Stimulated activated CD4-positive, alpha-beta T cell treated with anti-CD3 and anti-CD28 coated beads, Interleukin-2, amount 100 ng/mL, for 48 hours (primary cell): Measurements from ENCODE around the gene PHKA2.
A peak's percentile ranks its signal among the peaks of the same experiment; 100 is the strongest.
"Not testable (repeated sequence)": the region's sequence is repeated elsewhere in the genome, so short reads cannot be mapped to it uniquely, and the experiment has no call there.

ENCODE experiments used
- DNase-seq, 2 donors: peaks; one replicate each; pipeline ENCODE4 v3.0.0-alpha.2; 2020

Gene PHKA2, protein sequence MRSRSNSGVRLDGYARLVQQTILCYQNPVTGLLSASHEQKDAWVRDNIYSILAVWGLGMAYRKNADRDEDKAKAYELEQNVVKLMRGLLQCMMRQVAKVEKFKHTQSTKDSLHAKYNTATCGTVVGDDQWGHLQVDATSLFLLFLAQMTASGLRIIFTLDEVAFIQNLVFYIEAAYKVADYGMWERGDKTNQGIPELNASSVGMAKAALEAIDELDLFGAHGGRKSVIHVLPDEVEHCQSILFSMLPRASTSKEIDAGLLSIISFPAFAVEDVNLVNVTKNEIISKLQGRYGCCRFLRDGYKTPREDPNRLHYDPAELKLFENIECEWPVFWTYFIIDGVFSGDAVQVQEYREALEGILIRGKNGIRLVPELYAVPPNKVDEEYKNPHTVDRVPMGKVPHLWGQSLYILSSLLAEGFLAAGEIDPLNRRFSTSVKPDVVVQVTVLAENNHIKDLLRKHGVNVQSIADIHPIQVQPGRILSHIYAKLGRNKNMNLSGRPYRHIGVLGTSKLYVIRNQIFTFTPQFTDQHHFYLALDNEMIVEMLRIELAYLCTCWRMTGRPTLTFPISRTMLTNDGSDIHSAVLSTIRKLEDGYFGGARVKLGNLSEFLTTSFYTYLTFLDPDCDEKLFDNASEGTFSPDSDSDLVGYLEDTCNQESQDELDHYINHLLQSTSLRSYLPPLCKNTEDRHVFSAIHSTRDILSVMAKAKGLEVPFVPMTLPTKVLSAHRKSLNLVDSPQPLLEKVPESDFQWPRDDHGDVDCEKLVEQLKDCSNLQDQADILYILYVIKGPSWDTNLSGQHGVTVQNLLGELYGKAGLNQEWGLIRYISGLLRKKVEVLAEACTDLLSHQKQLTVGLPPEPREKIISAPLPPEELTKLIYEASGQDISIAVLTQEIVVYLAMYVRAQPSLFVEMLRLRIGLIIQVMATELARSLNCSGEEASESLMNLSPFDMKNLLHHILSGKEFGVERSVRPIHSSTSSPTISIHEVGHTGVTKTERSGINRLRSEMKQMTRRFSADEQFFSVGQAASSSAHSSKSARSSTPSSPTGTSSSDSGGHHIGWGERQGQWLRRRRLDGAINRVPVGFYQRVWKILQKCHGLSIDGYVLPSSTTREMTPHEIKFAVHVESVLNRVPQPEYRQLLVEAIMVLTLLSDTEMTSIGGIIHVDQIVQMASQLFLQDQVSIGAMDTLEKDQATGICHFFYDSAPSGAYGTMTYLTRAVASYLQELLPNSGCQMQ

DNA sequence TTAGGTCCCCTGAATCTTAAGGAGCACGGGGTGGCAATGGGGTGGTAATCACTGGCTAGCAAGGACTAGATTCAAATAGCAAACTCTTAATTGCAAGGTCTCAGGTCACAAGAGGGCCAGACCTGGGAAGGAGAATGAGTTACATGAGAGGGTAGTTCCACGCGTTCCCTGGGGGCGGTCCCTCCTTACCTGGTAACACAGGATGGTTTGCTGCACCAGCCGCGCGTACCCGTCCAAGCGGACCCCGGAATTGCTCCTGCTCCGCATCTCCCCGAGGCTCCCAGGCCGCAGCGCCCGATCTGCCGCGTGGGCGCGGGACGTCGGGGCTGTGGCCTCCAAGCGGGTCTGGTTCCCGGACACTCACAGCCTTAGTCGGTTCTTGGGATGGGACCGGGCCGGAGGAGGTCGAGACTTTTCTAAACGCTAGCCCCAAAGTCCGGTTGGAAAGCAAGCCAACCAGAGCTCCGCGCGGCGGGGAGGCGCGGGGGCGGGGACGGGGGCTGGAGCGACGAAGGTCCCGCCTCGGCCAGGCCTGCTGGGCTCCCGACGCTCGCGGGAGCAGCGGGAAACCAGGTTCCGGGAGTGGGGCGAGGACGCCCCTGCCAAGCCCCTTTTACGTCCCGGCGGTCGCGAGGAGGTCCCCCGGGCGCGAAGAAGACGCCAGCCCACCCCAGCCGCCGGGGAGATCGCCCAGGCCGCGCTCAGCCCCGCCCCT, at the start of gene PHKA2:
TSS of gene PHKA2 (minus strand) at position 449 of the 715 bp plus-strand sequence. CDS start at position 267, 182 bp downstream.
- DNase-seq, result peak; percentile 32

DNA sequence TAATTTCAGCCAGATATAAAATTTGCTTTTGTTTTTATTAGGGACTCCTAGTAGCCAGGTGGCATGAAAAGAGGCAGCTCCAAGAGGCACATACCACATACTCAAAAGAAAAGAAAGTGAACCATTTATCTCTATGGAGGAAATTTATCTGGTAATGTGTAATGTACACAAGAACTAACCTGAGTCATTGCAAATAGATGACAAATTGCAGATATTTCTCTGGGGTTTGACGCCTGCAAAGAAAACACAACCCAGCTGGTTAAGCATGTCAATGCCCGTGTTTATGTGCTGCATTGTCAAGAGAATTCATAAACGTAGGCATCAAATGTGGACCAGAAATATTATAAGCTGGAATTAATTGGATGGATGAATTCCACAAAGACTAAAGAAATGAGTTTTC, 46.9 kb upstream of the PHKA2 start:
- DNase-seq, result no peak

DNA sequence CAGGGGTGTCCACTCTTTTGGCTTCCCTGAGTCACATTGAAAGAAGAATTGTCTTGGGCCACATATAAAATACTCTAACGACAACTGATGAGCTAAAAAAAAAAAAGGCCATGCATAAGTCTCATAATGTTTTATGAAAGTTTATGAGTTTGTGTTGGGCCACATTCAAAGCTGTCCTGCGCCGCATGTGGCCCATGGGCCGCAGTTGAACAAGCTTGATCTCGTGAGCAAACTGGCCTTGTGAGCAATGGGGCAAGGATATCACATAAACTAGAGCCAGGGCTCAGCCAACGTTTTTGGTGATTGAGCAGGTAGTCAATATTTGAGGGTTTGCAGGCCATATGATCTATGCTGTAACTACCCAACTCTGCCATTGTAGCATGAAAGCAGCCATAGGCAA, 44.6 kb upstream of the PHKA2 start:
- DNase-seq, result no peak

DNA sequence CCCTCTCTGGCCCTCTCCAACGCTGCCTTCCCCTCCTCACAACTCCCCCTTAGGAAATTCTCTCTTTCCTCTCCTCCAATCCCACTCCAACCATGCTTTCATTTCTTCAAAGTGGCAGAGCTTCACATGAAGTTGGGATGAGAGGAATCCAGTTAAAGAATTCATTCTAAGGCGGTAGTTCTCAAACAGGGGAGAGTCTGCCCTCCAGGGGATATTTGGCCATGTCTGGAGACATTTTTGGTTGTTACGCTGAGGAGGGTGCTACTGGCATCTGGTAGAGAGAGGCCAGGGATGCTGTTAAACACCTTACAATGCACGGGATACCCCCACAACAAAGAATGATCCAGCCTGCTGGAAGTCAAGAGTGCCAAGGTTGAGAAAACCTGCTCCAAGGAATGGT, 40.5 kb upstream of the PHKA2 start:
- no peak for DNase-seq

DNA sequence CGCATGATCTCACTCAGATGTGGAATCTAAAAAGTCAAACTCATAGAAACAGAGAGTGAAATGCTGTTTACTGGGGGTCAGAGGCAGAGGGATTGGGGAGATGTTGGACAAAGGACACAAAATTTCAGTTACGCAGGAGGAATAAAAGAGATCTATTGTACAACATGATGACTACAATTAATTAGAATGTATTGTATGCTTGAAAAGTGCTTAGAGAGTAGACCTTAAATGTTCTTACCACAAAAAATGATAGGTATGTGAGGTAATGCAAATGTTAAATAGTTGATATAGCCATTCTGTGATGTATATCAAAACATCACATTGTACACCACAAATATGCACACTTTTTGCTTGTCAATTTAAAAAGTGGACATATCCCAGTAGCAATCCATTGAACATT, 36.1 kb upstream of the PHKA2 start:
- DNase-seq, result no peak

DNA sequence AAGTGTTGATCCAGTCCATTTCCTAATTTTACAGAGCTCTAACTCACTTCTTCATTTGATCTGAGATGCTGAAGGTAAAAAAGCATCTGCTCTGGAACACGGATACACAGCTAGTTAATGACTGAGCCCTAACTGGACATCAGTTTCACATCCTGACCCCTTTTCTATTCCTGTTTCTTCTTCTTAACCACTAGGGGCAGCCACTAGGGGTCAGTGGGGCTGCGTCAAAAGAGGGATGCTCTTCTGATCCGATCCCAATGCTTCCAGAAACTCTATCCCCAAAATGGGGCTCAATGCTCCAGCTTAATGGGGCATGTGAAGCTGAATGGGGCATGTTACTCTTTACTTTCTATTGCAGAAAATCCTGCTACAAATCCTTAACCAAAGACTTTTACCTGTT, 33.4 kb upstream of the PHKA2 start:
- no peak for DNase-seq

DNA sequence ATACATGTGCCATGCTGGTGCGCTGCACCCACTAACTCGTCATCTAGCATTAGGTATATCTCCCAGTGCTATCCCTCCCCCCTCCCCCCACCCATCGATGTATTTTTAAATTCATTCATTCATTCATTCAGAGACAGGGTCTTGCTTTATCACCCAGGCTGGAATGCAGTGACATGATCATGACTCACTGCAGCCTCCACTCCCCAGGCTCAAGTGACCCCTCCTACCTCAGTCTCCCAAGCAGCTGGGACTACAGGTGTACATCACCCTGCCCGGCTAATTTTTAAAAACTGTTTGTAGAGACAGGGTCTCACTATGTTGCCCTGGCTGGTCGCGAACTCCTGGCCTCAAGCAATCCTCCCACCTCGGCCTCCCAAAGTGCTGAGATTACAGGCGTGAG, 32.7 kb upstream of the PHKA2 start:
- DNase-seq, result not testable (repeated sequence)

DNA sequence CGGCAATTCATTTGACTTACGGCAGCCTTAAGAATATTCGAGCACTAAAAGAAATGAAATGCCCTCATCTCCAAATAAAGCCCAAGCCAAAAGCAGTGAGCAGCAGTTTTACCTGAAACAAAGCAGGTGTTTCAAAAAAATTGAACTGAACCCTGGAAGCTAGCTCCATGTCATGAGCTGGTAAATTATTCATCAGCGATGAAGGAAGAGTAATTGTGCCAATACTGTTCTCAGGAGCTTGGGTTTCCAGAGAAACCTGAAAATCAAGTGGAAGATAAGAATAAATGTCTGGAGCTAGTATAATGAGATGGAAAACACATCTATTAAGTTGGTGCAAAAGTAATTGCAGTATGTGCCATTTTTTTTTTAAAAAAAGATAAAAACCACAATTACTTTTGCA, 24.0 kb upstream of the PHKA2 start:
- DNase-seq, result no peak

DNA sequence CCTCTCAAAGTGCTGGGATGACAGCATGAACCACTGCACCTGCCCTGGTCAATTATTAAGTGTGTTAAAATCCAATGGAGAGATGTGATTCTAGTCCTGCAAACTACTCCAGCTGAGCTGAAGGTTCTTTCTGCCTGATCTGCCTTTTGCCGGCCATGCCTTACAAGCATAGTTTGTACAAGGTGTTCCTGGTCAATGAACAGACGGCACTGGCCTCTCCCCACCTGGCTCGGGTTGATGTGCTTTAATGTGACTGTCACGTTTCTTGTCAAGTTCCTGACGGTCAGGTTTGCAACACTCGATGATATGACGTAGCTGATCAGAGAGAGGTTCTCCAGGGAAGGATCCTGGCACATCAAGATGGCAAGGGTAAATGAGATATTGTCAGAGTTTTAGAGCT, 23.1 kb upstream of the PHKA2 start:
- no peak for DNase-seq

DNA sequence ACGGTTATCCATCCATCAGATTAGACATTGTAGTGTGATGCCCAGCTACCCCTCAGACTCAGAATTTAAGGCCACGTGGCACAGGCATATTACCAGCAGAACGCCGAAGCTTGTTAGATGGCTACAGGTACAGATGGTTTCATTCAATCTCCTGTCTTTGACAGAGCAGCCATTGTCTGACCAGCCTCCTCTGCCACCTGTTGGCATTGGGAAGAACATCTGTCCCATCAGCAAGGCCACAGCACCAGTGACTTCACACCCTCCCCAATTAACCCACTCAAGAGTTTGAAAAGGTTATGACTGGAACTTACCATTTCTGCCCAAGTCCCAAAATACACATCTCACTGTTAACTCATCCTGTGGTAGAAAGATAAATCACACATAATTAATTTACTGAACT, 22.0 kb upstream of the PHKA2 start:
- no peak for DNase-seq

DNA sequence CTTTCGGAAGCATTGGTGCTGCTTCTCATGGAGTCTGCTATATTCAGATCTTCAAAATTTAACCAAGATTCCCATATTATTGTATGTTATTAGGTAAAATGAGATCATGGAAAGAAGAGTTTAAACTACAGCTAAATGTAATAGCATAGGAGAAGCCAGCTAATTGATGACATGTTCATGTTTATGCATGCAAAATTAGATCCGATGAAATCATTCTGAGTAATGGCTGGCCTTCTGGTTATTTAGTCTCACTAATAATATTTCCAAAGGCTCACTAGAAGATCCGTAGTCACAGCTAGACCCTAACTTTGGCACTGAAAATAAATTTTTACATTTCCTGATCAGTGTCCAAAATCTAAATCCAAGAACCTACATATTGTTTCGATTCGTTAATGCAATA, 19.8 kb upstream of the PHKA2 start:
- no peak for DNase-seq

DNA sequence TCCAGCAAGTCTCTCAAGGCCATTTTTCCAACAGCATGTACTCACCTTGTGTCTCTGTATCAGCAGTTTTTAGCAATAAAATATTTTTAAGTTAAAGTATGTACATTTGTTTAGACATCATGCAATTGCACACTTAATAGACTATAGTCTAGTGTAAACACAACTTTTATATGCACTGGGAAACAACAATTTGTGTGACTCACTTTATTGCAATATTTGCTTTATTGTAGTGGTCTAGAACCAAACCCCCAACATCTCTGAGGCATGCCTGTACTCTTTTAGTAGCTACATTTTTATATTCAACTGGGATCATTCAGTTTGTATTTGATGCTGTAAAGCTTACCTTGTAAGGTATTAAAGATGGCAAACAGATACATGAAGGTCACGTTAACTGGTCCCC, 14.7 kb upstream of the PHKA2 start:
- DNase-seq, result no peak

DNA sequence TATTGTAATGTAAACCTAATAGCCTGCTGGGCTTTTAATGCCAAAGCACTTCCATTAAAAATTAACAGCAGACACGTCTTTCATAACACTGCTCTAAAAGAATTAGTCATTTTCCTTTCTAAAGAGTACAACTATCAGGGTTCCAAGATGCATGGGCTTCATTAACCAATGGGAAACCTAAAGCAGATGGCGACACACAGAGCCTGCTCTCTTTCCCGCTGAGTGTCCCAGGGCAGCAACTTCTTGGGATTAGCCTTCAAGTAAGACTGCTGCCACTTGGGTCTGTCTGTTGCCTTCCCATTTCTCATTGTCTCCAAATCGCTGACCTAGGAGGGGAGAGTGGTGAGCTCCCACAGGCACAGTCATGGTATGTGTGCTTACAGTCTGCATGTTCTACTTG, 14.0 kb upstream of the PHKA2 start:
- no peak for DNase-seq

DNA sequence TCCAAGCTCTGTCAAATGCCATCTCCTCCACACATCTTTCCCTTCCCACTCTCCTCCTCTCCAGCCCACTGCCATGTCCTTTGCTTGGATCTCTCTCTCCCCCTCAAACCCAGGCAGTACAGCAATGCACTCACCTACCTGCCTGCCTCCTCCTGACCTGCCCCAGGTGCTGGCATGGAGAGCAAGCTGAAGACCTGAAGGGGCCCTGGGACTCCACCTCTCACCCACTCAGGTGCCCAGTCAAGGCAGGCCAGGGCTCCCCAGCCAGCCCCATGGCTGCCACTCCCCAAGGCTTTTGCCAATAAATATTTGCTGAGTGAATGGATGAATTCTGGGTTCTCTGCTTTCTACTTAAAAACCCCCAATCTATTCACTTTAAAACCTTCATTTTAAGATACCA, 12.6 kb upstream of the PHKA2 start:
- no peak for DNase-seq

DNA sequence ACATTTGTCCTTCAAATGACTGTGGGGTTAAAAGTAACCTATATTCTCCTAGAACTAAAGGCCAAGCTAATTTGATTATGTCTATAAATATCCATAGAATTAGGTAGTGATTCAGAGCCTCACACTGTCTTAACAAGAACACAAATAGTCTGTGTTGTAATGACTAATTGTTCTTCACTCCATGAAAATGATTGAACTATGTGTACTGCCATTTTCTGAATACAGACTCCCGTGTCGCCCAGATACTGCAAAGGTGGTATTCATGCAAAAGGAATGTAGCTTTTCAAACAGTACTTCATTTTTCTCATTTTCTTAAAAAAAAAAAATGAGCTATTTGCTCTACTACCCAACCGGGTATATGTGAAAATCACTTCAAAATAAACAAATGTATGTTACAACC, 11.3 kb upstream of the PHKA2 start:
- DNase-seq, result no peak

DNA sequence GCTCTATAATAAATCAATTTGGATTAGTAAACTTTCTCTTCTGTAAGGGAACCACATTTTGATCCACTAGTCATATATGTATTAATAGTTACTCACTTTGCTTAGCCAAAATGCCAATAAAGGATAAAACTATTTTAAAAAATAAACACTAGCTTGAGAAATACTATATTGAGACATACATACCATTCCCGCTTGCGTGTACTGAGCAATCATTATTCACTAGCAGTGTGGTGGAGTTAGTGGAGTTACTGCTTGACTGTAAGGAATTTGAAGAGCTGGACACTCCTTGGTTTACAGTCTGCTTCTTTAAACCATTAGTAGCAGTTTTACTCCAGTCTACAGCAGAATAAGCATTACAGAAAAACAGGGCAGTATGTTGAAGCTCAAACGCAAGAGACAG, 10.8 kb upstream of the PHKA2 start:
- no peak for DNase-seq

DNA sequence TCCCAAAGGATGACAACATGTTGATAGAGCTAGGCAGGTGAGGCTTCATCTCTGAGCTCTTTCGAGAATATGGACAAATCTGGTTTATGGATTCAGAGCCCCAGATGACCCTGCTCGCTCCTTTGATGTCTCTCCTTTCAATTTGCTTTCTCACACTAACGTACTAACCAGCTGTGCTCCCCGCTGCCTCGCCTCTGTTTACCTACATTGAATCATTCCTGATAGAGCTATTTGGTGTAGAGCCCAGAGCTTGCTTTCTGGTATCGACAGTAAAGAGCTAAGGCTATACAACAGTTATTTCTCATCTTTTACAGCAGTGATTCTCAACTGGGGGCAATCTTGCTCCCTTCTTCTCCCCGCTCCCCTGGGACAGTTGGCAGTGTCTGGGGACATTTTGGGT, 8.9 kb upstream of the PHKA2 start:
- no peak for DNase-seq

DNA sequence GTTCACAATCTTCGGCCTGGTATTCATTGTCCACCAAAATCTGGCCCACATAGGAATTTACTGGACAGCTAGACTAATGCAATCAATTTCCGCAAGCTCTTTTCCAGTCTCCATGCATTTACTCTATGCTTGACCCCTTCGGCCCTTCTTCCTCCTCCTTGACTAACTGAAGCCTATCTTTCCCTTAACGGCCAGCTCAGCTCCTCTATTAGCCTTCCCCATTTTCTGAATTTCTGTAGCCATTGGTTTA, 1.2 kb upstream of the PHKA2 start:
- DNase-seq, result no peak

DNA sequence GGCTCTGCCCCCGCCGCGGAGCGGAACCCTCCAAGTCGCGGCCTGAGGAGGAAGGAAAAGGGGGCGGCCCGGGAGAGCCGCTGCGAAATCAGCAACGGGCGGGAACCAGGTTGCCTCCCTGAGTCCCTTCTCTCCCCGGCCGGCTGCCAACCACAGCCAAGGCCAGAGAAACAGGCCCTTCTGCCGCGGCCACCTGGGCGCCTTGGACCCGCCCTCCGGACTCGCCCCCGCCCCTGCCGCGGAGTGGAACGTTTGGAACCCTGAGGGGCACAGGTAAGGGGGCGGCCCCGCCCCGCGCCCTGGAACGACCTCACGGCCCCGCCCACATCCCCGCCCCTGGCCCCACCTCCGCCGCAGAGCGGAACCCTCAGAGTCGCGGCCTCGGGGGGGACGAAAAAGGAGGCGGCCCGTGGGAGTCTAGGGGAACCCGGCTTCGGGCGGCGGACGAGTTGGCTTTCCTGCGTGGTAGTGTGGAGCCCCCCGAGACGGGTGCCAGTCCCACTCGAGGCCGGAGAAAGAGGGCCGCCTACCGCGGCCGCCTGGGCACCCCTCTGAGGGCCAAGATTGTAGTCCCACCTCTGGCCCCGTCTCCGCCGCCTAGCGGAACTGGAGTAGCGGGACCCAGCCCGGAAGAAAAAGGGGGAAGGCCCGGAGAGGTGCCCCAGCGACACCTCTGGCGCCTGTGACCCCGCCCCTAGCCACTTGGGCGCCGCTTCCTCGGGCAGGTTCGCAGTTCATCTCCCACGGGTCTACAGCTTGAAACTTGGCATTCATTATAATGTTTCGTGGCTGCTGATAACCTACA, 669 bp upstream of the PHKA2 start:
- peak; percentile 71 to 74 for DNase-seq

DNA sequence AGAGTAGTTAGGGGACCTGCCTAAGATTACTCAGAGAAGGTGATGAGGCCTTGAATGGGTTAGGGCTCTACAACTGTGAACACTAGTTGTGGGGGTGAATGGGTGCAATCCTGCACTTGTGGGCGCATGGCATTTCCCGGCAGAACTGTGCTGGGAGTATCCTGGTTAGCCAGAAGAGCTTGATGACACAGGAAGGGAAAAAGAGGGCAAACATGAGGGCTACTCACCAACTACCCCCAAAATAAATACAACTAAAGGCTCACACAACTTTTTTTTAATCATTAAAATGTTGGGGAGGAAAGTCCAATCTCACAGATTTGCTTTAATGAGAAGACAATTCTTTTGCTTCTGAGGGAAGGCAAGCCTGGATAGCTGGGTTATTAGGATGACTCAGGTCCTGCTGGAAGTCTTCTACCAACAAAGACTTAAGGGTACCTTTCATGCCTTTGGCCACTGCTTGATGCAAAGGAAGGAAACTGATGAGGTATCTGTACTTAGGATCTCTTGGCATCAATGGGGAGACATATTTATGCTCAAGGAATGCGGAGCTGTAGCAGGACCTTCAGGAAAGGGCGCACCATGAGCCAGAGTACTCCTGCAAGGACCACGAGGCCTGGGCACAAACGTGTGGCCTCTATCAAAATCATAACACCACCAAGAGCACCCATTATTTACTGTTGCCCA, 2.6 kb downstream of the PHKA2 start:
- DNase-seq, result no peak

DNA sequence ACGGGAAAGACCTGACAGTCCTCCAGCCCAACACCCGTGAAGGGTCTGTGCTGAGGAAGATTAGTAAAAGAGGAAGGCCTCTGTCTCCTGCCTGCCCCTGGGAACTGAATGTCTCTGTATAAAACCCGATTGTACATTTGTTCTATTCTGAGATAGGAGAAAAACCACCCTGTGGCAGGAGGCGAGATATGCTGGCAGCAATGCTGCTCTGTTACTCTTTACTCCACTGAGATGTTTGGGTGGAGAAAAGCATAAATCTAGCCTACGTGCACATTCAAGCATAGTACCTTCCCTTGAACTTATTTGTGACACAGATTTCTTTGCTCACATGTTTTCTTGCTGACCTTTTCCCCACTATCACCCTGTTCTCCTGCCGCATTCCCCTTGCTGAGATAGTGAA, 3.7 kb downstream of the PHKA2 start:
- DNase-seq, result not testable (repeated sequence)

DNA sequence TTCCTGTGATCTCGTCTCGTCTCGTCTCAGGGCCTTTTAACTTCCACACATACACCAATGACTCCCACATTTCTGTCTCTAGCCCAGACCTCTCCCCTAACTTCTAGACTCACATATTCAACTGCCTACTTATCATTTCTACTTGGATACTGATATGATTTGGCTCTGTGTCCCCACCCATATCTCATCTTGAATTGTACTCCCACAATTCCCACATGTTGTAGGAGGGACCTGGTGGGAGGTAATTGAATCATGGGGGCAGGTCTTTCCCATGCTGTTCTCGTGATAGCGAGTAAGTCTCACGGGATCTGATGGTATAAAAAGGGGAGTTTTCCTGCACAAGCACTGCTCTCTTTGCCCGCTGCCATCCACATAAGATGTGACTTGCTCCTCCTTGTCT, 8.9 kb downstream of the PHKA2 start:
- no peak for DNase-seq
